Measurements from ENCODE around the gene ANO9.

DNA sequence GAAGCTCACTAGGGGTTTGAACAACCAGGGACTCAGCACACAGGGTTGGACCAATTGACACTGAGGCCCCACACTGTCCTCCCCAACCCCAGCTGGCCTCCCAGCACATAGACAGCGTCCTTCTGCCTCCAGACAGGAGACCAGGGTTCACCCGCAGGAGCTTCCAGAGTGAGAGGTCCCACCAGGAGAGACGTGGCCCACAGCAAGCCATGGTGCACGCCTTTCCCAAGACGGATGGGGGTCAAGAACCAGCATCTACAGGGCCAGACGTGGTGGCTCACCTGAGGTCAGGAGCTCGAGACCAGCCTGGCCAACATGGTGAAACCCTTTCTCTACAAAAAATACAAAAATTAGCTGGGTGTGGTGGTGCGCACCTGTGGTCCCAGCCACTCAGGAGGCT is 15.0 kb downstream of the ANO9 start:
- TF ChIP-seq POLR2A (IDR thresholded peaks at IDR 0.05): no peak
- TF ChIP-seq CTCF (IDR thresholded peaks at IDR 0.05): no peak

Data from heart left ventricle (tissue), 13 donors.